CD4-positive, alpha-beta T cell treated with Interleukin-10 for 1 hour (primary cell): ENCODE results near the gene SUGP2.
A peak's percentile ranks its signal among the peaks of the same experiment; 100 is the strongest.

Source experiments
- DNase-seq: peaks from one replicate; pipeline ENCODE4 v3.0.0-alpha.2; 2020

SUGP2 gene

GRCh38 chr19:19033426-19034203 is at the start of gene SUGP2, which contains the start of gene ARMC6:
SUGP2 (minus strand) TSS chr19:19033517; CDS start chr19:19031071, 2,446 bp downstream.
ARMC6 (plus strand) TSS chr19:19033603; CDS start chr19:19034210, 607 bp downstream.
- peak; percentile 93 for DNase-seq

- no peak for DNase-seq
These were observed 48.4 kb upstream of the SUGP2 start for GRCh38 chr19:19081642-19082151.

GRCh38 chr19:19079571-19079970 is 46.3 kb upstream of the SUGP2 start:
- DNase-seq: no peak

GRCh38 chr19:19078801-19079200 is 45.5 kb upstream of the SUGP2 start:
- DNase-seq: no peak

- DNase-seq: no peak
These were observed 43.8 kb upstream of the SUGP2 start for GRCh38 chr19:19077103-19077502.

- no peak for DNase-seq
These were observed 43.2 kb upstream of the SUGP2 start for GRCh38 chr19:19076476-19076875.

- no peak for DNase-seq
These were observed 41.8 kb upstream of the SUGP2 start for GRCh38 chr19:19075126-19075525.

- DNase-seq: no peak
These were observed 41.0 kb upstream of the SUGP2 start for GRCh38 chr19:19074196-19074882.

GRCh38 chr19:19071897-19072296 is 38.6 kb upstream of the SUGP2 start:
- no peak for DNase-seq

GRCh38 chr19:19068659-19069654 is 35.6 kb upstream of the SUGP2 start:
- peak; percentile 35 for DNase-seq

GRCh38 chr19:19067276-19068072 is 34.2 kb upstream of the SUGP2 start:
- DNase-seq: no peak

- peak; percentile 33 for DNase-seq
These were observed 31.8 kb upstream of the SUGP2 start for GRCh38 chr19:19064811-19065745.

GRCh38 chr19:19064098-19064722 is 30.9 kb upstream of the SUGP2 start:
- DNase-seq: no peak

GRCh38 chr19:19063183-19064097 is 30.1 kb upstream of the SUGP2 start, which contains the start of gene SLC25A42:
SLC25A42 (plus strand) TSS chr19:19063994; CDS start chr19:19096125, 32,131 bp downstream.
- peak; percentile 100 for DNase-seq

GRCh38 chr19:19062454-19063182 is 29.3 kb upstream of the SUGP2 start:
- no peak for DNase-seq

GRCh38 chr19:19061506-19061905 is 28.2 kb upstream of the SUGP2 start:
- no peak for DNase-seq

GRCh38 chr19:19059837-19060611 is 26.7 kb upstream of the SUGP2 start:
- DNase-seq: no peak
